CD4-positive, alpha-beta T cell (primary cell): ENCODE measurements around the gene QSOX1. TPM values are rescaled to one million over a fixed set of nuclear protein-coding genes. Genes with fewer than 3 reads are reported as not detected.

Experiments used
- ATAC-seq: fragments of 200-7000 bp; cut with Tn5 transposase; one replicate; pipeline ENCODE4 v1.10.0; 2022; ENCODE audit warnings: mild to moderate bottlenecking; ENCODE audit not compliant: poor library complexity
- CTCF ChIA-PET: fragments of 350-600 bp; sonication (Branson Sonifier 250); formaldehyde crosslinking; loops from one replicate; lab custom pipeline; 2021; ENCODE audit warnings: antibody characterized with exemption, inconsistent platforms; lab: Charles Lee
- POLR2A ChIA-PET: fragments of 350-600 bp; sonication (Branson Sonifier 250); formaldehyde crosslinking; loops from one replicate; lab custom pipeline; 2021; ENCODE audit warnings: antibody characterized with exemption, inconsistent platforms; lab: Charles Lee
- DNase-seq, 14 experiments: peaks; one replicate each; pipeline ENCODE4 v3.0.0-alpha.2; 2013 to 2020; ENCODE audit warnings: mixed read lengths in 2 of 14
- H3K27ac ChIP-seq, 2 donors: one replicate each; pipeline versions ENCODE4 v1.5.1 to v1.7.0; 2013; ENCODE audit warnings: low read length in 2 of 2, low read depth in 1 of 2, mild to moderate bottlenecking in 1 of 2
- H3K27me3 ChIP-seq, 2 experiments: 1 replicate in 1 of 2; 2 replicates in 1 of 2; pipeline versions ENCODE4 v1.6.1 to v1.7.0; 2013; ENCODE audit warnings: low read length in 2 of 2, control low read depth in 1 of 2, mild to moderate bottlenecking in 1 of 2, moderate library complexity in 1 of 2; ENCODE audit not compliant: insufficient read depth in 2 of 2, control insufficient read depth in 1 of 2
- H3K36me3 ChIP-seq: one replicate; pipeline ENCODE4 v1.6.1; 2013; ENCODE audit warnings: low read length, control low read depth; ENCODE audit not compliant: insufficient read depth
- H3K4me1 ChIP-seq: one replicate; pipeline ENCODE4 v1.6.1; 2013; ENCODE audit warnings: low read length, control low read depth; ENCODE audit not compliant: insufficient read depth
- H3K4me3 ChIP-seq: one replicate; pipeline ENCODE4 v1.5.1; 2013; ENCODE audit warnings: mild to moderate bottlenecking, low read length, moderate library complexity
- H3K9me3 ChIP-seq, 2 experiments: 1 replicate in 1 of 2; 2 replicates in 1 of 2; pipeline versions ENCODE4 v1.6.1 to v1.7.0; 2013; ENCODE audit warnings: low read length in 2 of 2, mild to moderate bottlenecking in 2 of 2, control low read depth in 1 of 2, moderate library complexity in 1 of 2; ENCODE audit not compliant: control insufficient read depth in 1 of 2, insufficient read depth in 1 of 2
- H3K27ac Mint-ChIP-seq: one replicate; pipeline ENCODE4 v1.8.0; 2020; ENCODE audit warnings: mixed read lengths
- H3K27me3 Mint-ChIP-seq: one replicate; pipeline ENCODE4 v1.8.0; 2021; ENCODE audit warnings: mixed read lengths
- H3K36me3 Mint-ChIP-seq: one replicate; pipeline ENCODE4 v1.8.0; 2021; ENCODE audit warnings: low read depth, mixed read lengths
- H3K4me1 Mint-ChIP-seq: one replicate; pipeline ENCODE4 v1.8.0; 2021; ENCODE audit warnings: low read depth, mixed read lengths
- H3K4me3 Mint-ChIP-seq: one replicate; pipeline ENCODE4 v1.8.0; 2020; ENCODE audit warnings: mild to moderate bottlenecking, mixed read lengths
- H3K9me3 Mint-ChIP-seq: one replicate; pipeline ENCODE4 v1.8.0; 2020; ENCODE audit warnings: mixed read lengths
- intact Hi-C, 2 experiments: fragments of 100-400 bp; cut with DNase I in 1 of 2; cut with micrococcal nuclease in 1 of 2; formaldehyde crosslinking; loops; one replicate each; pipeline versions ENCODE4 v1.15.1 to v1.9.0; 2023 to 2025; cut with DNase I, micrococcal nuclease
- total RNA-seq, 174 experiments: library from RNA in 2 of 174; stranded (reverse) in 2 of 174; gene quantifications; one replicate each; pipeline ENCODE4 v1.2.3 and lab custom pipeline; 2021 to 2026
- TF ChIP-seq, protein P1 (sequence below): fragments of 200-600 bp; IDR thresholded peaks from one replicate; pipeline ENCODE4 v1.8.0; 2022; ENCODE audit warnings: antibody characterized with exemption, mild to moderate bottlenecking

The QSOX1 gene
- total RNA-seq, 2 experiments from 2014 or later: 13.7 to 14.3 TPM

DNA sequence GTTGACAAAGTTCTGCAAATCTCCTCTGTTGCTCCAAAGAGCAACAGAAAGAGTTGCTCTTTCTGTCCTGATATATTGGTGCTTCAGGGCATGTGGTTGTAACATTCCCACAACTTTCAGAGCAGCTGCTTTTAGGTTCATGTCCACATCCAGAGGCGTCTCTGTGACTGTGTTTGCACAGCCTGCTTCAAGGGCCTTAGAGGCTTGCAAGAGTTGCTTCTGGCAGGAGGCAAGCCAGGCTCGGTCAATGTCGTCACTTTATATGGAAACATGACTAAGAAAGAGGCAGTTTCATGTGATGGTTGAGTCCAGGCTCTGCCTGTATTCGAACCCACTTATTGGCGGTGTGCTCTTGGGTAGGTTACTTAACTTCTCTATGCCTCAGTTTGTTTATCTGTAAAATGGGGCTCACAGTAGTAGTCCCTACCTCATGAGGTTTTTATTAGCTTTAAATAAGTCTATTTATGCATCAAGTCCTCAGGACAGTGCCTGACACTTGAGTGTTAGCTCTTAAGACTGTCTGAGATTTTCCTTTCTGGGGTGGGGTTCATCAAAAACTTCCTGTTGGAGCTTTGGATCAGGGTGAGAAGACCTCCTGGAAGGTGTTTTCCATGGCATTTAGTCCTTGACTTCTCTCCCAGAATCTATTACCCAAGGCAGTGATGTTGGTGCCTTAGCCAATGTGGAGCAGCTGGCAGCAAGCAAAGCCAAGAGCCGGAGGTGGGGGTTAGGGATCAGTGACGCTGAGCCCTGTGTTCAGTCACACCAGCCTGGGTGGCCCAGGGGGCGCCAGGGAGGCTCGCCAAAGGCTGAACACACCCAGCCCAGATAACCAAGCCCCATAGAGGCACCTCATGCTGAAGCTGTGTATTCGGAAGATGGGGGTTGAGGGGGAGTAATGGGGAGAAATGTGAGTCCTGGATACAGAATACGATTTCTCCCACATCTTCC is 94.3 kb downstream of the QSOX1 start:
- intact Hi-C loops: no loop called here
- no peak for ATAC-seq
- ChIA-PET CTCF (no interaction called here), POLR2A (no interaction called here)
- TF ChIP-seq, protein P1, sequence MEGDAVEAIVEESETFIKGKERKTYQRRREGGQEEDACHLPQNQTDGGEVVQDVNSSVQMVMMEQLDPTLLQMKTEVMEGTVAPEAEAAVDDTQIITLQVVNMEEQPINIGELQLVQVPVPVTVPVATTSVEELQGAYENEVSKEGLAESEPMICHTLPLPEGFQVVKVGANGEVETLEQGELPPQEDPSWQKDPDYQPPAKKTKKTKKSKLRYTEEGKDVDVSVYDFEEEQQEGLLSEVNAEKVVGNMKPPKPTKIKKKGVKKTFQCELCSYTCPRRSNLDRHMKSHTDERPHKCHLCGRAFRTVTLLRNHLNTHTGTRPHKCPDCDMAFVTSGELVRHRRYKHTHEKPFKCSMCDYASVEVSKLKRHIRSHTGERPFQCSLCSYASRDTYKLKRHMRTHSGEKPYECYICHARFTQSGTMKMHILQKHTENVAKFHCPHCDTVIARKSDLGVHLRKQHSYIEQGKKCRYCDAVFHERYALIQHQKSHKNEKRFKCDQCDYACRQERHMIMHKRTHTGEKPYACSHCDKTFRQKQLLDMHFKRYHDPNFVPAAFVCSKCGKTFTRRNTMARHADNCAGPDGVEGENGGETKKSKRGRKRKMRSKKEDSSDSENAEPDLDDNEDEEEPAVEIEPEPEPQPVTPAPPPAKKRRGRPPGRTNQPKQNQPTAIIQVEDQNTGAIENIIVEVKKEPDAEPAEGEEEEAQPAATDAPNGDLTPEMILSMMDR: no peak
- Histone ChIP-seq H3K27ac (no peak overlapping the region), H3K9me3 (peaks cover 0 to under 1% of the 10 kb centered on the region in 2 experiments), H3K4me3 (no peak overlapping the region), H3K36me3 (no peaks in the 10 kb centered on the region), H3K27me3 (peaks cover 17 to 18% of the 10 kb centered on the region in 2 experiments), H3K4me1 (no peaks in the 10 kb centered on the region)
- H3K4me1 Mint-ChIP-seq: no peaks in the 10 kb centered on the region
- H3K9me3 Mint-ChIP-seq: no peaks in the 10 kb centered on the region
- no peaks in the 10 kb centered on the region for H3K36me3 Mint-ChIP-seq
- DNase-seq: no peak
- no peak overlapping the region for H3K4me3 Mint-ChIP-seq
- peaks cover 72% of the 10 kb centered on the region for H3K27me3 Mint-ChIP-seq
- no peak overlapping the region for H3K27ac Mint-ChIP-seq

DNA sequence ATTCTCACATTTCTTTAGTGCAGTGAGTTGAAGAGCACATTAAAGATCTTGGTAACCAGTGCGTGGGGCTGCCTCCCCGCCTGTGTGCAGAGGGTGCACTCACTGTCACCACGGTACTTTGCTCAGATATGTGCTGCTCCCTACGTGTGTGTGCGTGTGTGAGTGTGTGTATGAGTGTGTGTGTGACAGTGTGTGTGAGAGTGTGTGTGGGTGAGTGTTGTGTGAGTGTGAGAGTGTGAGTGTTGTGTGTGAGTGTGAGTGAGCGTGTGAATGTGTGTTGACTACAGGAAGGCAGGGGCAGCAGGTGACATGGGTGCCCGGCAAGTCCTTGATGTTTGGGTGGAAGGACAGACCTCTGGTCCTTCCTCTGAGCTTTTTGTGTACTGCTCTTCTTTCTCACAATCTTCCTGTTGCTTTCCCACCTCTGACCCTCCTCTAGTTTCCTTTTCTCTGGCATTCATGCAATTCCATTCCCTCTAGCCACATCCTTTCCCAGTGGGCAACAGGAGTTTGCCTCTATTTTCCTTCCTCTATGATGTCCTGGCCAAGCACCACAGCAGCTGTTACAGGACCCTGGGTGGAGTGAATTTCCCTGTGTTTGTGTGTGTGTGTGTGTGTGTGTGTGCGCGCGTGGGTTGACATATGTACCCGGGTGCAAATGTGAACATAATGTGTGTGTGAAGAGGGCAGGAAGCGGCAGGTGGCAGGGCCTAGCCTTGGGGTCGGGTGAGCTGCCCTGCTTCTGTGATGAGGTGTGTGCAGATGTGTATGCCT is 95.2 kb downstream of the QSOX1 start:
- Mint-ChIP-seq H3K9me3 (no peaks in the 10 kb centered on the region), H3K4me3 (no peak overlapping the region), H3K27ac (no peak overlapping the region), H3K4me1 (no peaks in the 10 kb centered on the region), H3K27me3 (peaks cover 71% of the 10 kb centered on the region), H3K36me3 (no peaks in the 10 kb centered on the region)
- Histone ChIP-seq H3K4me3 (no peak overlapping the region), H3K9me3 (peaks cover 0 to 5% of the 10 kb centered on the region in 2 experiments), H3K27me3 (peaks cover 18 to 25% of the 10 kb centered on the region in 2 experiments), H3K36me3 (no peaks in the 10 kb centered on the region), H3K27ac (no peak overlapping the region), H3K4me1 (no peaks in the 10 kb centered on the region)
- CTCF ChIA-PET: no interaction called here
- TF ChIP-seq, protein P1: no peak
- no peak for ATAC-seq
- POLR2A ChIA-PET: no interaction called here
- no peak for DNase-seq
- intact Hi-C loops: no loop called here

DNA sequence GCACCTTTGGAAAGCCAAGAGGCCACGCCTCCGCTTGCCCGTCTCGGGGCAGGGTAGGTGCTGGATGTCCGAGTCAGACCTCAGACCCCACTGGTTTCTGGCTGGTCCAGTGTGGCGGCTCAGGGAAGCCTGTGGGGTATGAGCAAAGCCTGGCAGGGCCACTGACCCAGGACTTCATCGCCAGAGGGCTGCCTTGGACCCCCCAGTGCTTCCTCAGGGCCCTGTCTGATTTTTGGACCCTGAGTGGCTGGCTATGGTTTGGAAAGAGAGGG is 95.8 kb downstream of the QSOX1 start:
- DNase-seq (no peak), ATAC-seq (no peak)
- peaks cover 71% of the 10 kb centered on the region for H3K27me3 Mint-ChIP-seq
- H3K27ac Mint-ChIP-seq: no peak overlapping the region
- TF ChIP-seq, protein P1: no peak
- H3K27me3 ChIP-seq: peaks cover 15 to 30% of the 10 kb centered on the region in 2 experiments
- H3K36me3 ChIP-seq: no peaks in the 10 kb centered on the region
- no peaks in the 10 kb centered on the region for H3K36me3 Mint-ChIP-seq
- H3K4me3 Mint-ChIP-seq: no peak overlapping the region
- H3K4me1 ChIP-seq: no peaks in the 10 kb centered on the region
- H3K27ac ChIP-seq: no peak overlapping the region
- POLR2A ChIA-PET: no interaction called here
- CTCF ChIA-PET: no interaction called here
- H3K4me1 Mint-ChIP-seq: no peaks in the 10 kb centered on the region
- intact Hi-C loops: no loop called here
- H3K9me3 Mint-ChIP-seq: no peaks in the 10 kb centered on the region
- no peak overlapping the region for H3K4me3 ChIP-seq
- H3K9me3 ChIP-seq: peaks cover 0 to 5% of the 10 kb centered on the region in 2 experiments
